DOHH2 (cell line): ENCODE measurements around the gene BUB3.

ENCODE experiments used
- EZH2phosphoT487 ChIP-seq: fragments of 200-600 bp; sonication (generic); IDR thresholded peaks from 2 replicates; pipeline ENCODE4 v1.6.1; 2017; ENCODE audit warnings: borderline replicate concordance, mild to moderate bottlenecking, antibody characterized with exemption, low read length, moderate library complexity, mixed read lengths
- TF ChIP-seq, protein P1 (sequence below): fragments of 200-600 bp; sonication (generic); IDR thresholded peaks from one replicate; pipeline ENCODE4 v1.5.1; 2014; ENCODE audit warnings: antibody characterized with exemption, mild to moderate bottlenecking, low read depth, low read length; ENCODE audit not compliant: poor library complexity, severe bottlenecking

DNA sequence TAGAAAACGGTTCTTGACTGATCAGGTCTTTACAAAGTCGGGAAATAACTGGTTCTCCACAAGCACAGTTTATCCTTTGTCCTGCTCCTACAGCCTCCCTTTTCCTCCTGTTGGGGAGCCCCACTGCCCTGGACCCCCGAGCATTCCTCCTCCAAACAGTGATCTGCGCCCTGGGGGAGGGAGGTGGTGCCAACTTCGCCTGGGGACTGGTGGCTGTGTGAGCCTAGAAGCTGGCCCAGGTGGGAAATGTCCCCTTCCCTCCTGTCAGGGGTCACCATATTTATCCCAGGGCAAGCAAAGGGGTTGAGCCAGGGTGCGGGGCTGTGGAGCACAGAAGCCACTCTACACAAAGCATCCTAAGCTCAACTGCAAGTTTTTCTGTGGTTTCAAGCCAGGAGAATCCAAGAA, 13.2 kb upstream of the BUB3 start:
- TF ChIP-seq, protein P1, sequence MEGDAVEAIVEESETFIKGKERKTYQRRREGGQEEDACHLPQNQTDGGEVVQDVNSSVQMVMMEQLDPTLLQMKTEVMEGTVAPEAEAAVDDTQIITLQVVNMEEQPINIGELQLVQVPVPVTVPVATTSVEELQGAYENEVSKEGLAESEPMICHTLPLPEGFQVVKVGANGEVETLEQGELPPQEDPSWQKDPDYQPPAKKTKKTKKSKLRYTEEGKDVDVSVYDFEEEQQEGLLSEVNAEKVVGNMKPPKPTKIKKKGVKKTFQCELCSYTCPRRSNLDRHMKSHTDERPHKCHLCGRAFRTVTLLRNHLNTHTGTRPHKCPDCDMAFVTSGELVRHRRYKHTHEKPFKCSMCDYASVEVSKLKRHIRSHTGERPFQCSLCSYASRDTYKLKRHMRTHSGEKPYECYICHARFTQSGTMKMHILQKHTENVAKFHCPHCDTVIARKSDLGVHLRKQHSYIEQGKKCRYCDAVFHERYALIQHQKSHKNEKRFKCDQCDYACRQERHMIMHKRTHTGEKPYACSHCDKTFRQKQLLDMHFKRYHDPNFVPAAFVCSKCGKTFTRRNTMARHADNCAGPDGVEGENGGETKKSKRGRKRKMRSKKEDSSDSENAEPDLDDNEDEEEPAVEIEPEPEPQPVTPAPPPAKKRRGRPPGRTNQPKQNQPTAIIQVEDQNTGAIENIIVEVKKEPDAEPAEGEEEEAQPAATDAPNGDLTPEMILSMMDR: no peak
- TF ChIP-seq EZH2phosphoT487: no peak
